Measurements from ENCODE around the gene CACNA1E.

The CACNA1E gene

DNA sequence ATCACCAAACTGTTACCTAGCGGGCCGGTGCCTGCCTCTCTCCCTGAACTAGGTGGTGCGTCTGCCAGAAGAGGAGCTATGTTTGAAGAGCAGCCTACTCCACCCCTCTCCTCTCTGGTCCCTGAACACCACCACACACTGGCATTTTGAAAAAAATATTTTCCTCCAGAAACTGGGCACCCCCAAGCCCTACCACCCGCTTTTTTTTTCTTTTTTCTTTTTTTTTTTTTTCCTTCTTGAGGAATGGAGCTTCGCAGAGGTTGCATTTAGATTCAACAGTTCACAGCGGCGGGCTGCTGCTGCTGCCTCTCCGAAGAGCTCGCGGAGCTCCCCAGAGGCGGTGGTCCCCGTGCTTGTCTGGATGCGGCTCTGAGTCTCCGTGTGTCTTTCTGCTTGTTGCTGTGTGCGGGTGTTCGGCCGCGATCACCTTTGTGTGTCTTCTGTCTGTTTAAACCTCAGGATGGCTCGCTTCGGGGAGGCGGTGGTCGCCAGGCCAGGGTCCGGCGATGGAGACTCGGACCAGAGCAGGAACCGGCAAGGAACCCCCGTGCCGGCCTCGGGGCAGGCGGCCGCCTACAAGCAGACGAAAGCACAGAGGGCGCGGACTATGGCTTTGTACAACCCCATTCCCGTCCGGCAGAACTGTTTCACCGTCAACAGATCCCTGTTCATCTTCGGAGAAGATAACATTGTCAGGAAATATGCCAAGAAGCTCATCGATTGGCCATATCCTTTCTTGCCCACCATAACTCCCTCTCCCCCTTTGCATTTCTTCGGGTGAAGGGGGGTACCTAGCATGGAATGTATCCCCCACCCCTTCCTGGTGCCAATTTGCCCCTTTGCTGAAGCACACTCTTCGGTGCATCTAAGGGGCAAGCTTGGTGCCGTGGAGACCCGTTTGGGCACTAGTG, at the start of gene CACNA1E:
Gene CACNA1E, plus strand, starts transcription at position 233 of the 911 bp plus-strand sequence. Its CDS starts 228 bp downstream, at position 461.
- no peak for DNase-seq (ENCODE audit: low read depth)

GRCh38 chr1:181433931-181434330, 49.4 kb upstream of the CACNA1E start:
- no peak for DNase-seq (ENCODE audit: low read depth)

GRCh38 chr1:181438013-181438412, 45.3 kb upstream of the CACNA1E start:
- no peak for DNase-seq (ENCODE audit: low read depth)

DNA sequence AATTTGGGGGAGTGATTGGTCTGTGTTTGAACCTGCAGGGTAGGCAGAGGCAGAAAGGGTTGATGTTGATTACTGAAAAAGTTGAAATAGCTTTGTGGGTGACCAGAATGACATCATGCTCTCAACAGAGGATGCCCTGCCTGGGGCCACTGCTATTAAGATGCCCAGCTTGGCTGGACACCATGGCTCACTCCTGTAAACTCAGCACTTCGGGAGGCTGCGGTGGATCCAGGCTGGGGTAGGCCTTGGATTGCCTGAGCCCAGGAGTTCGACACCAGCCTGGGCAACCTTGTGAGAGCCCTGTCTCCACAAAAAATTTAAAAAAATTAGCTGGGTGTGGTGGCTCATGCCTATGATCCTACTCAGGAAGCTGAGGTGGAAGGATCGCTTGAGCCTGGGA, 42.8 kb upstream of the CACNA1E start:
- no peak for DNase-seq (ENCODE audit: low read depth)

GRCh38 chr1:181442181-181442525, 41.2 kb upstream of the CACNA1E start:
- no peak for DNase-seq (ENCODE audit: low read depth)

GRCh38 chr1:181443231-181443853, 40.0 kb upstream of the CACNA1E start:
- DNase-seq (ENCODE audit: low read depth): no peak

GRCh38 chr1:181445436-181445835, 37.9 kb upstream of the CACNA1E start:
- DNase-seq (ENCODE audit: low read depth): no peak

DNA sequence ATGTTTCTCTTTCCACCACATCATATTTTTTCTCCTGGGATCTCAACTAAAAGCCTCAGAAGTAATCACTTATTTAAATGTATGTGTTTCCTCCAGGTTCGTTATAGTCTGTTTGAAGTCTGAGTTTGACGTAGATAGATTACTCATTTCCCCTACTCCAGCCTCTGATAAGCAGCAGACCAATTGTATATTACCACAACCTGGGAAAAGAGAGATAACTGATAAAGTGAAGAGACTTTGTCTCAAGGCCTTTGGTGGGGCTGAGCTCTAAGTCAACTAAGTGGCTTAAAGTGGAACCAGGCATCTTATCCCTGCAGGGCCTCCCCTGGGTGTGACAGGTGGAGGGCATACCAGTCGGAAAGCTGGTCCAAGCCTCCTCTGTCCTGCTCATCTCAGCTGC, 34.9 kb upstream of the CACNA1E start:
- no peak for DNase-seq (ENCODE audit: low read depth)

DNA sequence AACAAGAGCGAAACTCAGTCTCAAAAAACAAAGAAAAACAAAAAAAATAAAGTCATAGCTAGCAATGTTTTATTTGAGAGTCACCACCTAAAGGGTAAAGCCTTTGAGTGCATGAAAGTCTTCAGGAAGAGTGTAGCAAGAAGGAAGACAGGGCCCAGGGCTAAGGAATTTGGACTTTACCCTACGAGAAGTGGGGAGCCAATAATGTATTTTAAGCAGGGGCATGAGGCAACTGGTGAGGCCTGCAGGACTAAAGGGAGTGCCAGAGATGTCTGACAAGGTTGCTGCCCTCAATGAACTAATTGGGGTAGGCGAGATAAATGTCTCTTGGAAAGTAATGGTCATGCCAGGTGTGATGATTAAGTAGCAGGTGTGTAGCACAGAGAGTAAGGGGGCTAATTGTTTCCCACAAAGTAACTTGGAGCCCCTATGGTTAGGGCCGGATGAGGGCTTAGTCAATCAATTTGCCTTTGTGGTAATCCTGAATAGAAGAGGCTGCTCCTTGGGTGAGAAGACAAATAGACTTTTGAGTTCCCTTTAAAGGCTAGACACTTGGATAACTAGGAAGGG, 31.6 kb upstream of the CACNA1E start:
- DNase-seq (ENCODE audit: low read depth): no peak

DNA sequence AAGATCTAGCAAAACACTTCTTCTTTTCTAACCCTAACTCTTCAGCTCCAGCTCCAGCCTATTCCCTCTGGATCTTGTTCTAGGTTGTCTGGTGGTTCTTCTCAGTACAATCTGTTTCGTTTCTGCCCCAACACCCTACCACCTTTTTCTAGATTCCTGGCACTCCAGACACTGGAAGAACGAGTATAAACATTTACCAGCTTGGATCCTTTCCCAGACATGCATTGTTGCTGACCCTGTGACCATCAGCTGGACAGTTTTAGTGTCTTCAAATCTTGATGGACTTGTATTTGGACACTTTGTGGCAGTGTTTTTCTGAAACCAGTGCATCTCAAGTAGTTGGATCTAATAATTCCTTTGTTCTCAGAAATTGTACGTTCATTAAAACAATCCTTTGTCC, 30.6 kb upstream of the CACNA1E start:
- no peak for DNase-seq (ENCODE audit: low read depth)

- DNase-seq (ENCODE audit: low read depth): no peak
These were observed 29.6 kb upstream of the CACNA1E start for GRCh38 chr1:181453541-181454201.

DNA sequence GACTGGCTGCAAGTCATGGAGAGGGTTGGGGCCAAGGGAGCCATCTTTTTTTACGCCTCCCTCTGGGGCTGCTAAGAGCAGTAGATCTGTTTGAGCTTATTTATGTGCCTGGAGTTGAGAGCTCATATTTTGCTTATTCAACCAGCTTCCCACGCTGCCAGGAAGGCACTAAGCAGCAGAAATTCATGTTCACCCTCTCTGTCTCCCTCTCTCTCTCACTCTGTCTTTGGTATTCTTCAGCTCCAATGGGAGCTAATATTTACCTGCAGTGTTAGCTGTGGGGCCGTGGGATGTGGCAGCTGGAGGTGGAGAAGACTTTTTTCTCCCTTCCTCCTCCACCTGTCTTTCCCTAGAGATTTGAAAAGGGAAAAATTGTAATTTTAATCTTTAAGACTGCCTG, 26.8 kb upstream of the CACNA1E start:
- DNase-seq (ENCODE audit: low read depth): no peak

DNA sequence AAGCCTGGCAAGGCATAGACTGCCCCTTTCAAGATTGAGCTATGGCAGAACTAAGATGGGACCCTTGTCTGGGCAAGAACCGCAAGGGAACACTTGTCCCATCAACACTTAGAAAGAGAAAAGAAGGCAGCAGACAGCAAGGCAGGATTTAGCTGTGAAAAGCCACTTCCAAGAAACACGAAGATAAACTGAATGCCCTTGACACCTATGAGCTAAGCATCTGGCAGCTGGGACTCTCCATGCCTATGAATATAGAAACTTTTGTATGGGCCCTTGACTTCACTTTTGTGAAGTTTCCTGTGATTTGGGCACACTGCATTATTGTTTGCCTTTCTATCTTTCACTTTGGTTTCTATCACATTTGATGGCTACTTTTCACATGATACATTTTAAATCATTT, 24.9 kb upstream of the CACNA1E start:
- DNase-seq (ENCODE audit: low read depth): no peak

GRCh38 chr1:181459067-181459466, 24.2 kb upstream of the CACNA1E start:
- DNase-seq (ENCODE audit: low read depth): no peak

DNA sequence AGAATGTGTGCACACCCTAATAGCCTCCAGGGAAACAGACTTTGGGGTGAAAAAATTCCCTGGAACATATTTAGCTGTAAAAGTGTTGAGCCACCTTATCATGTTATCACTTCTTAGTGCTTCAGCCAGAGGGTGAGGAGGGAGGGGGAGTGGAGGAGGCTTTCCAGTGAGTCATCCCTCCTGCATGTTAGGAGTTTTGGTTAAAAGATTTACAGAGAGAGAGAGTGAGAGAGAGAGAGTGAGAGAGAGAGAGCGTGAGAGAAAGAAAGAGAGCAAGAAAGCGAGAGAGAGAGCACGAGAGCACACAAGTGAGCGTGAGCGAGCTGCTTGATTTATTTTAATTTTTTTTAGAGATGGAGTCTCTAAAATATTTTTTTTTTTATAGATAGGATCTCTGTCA, 13.5 kb upstream of the CACNA1E start:
- no peak for DNase-seq (ENCODE audit: low read depth)

- no peak for DNase-seq (ENCODE audit: low read depth)
These were observed 7.7 kb upstream of the CACNA1E start for GRCh38 chr1:181475580-181475979.

DNA sequence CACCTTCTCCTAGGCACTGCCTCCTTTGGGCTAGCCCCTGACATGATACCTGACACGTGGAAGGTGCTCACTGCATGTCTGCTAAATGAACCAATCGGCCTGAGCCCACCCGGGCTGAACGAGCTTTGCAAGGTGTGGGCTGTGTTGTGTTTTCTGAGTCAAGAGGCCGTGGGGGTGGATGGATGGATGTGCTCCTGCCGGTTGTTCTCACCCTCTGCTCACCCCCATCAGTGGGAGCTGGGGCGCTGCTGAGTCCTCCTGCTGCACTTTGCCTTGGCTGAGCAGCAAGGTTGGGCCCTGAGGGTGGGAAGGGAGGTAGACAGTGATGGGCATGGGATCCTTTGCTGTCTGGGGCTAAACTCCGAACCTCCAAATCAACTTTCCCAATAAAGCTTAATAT, 6.7 kb upstream of the CACNA1E start:
- no peak for DNase-seq (ENCODE audit: low read depth)

- DNase-seq (ENCODE audit: low read depth): no peak
These were observed 5.0 kb upstream of the CACNA1E start for GRCh38 chr1:181478306-181478705.

GRCh38 chr1:181479137-181479745, 4.1 kb upstream of the CACNA1E start:
- DNase-seq (ENCODE audit: low read depth): no peak

DNA sequence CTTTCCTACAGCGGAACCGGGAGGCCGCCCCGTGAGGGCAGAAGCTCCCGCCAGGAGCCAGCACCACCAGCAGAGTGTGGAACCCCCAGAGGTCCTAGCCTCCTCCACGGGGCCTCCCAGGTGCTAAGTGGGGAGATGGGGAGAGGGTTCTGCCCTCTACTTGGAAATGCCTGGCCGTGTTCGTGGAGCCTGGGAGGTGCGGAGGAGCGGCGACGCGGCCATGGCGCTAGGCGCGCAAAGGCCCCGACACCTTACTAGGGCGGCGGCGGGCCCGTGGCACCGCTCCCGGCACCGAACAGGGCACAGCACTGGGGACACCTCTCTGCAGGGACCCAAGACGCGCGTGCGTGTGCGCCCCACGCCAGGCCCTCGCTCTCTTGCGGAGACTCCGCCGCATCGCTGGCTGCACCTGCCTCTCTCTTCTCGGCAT, 1.3 kb upstream of the CACNA1E start:
- DNase-seq (ENCODE audit: low read depth): no peak

- DNase-seq (ENCODE audit: low read depth): no peak
These were observed 614 bp upstream of the CACNA1E start for GRCh38 chr1:181482521-181483284.

All from T-helper 22 cell (primary cell).